ENCODE results near the gene AHI1.
"Not testable (repeated sequence)": the region's sequence is repeated elsewhere in the genome, so short reads cannot be mapped to it uniquely, and the experiment has no call there.

The AHI1 gene

DNA sequence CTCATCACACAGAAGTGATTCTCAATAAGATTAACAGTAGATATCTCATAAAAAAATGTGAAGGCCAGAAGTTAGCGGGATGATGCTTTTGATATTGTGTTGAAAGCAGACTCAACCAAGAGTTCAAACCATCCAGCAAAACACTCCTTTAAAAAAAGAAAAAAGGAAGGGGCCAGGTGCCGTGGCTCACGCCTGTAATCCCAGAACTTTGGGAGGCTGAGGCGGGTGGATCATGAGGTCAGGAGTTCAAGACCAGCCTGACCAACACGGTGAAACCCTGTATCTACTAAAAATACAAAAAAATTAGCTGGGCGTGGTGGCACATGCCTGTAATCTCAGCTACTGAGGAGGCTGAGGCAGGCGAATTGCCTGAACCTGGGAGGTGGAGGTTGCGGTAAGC, 157.6 kb downstream of the AHI1 start:
- H3K9me3 Mint-ChIP-seq; H3K27ac Mint-ChIP-seq; intact Hi-C loops (cut with micrococcal nuclease); H3K27me3 Mint-ChIP-seq; H3K36me3 Mint-ChIP-seq (ENCODE audit: low read depth); H3K4me3 Mint-ChIP-seq: not testable (repeated sequence)
- peaks cover 23% of the 10 kb centered on the region for H3K4me1 Mint-ChIP-seq (ENCODE audit: low read depth)

DNA sequence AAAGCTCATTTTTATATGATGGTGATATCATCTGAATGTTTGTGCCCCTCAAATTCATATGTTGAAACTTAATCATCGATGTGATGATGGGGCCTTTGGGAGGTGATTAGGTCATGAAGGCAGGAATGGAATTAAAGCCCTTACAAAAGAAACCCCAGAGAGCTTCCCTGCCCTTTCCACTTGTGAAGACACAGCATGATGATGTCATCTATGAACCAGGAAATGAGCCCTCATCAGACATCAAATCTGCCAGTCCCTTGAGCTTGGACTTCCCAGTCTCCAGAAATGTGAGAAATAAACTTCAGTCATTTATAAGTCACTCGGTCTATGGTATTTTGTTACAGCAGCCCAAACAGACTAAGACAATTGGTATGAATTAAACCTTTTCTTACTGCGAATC, 163.4 kb downstream of the AHI1 start:
- H3K4me1 Mint-ChIP-seq (ENCODE audit: low read depth): no peaks in the 10 kb centered on the region
- intact Hi-C loops (cut with micrococcal nuclease): no loop called here
- H3K36me3 Mint-ChIP-seq (ENCODE audit: low read depth): no peaks in the 10 kb centered on the region
- no peak overlapping the region for H3K27ac Mint-ChIP-seq
- H3K27me3 Mint-ChIP-seq: no peaks in the 10 kb centered on the region
- H3K4me3 Mint-ChIP-seq: no peak overlapping the region
- peaks cover 5% of the 10 kb centered on the region for H3K9me3 Mint-ChIP-seq

DNA sequence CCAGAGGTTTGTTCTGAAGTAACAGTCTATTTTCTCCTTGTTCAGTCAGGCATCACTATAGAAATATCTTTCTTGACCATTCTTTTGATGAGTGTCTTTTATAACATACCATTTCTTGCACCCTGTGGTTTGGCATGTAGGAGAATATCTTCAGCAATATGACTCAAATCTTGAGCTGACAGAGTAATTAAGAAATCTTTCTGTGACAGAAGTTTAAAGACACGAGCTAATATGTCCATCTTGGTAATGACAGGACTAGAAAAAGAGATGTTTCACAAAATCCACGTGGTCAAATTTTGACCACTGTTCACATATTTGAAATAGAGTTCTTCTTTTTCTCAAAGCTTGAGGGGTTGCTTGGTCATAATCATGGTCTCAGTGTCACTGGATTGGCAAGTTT, 166.5 kb downstream of the AHI1 start:
- Mint-ChIP-seq H3K9me3 (peaks cover 12% of the 10 kb centered on the region), H3K4me3 (no peak overlapping the region)

DNA sequence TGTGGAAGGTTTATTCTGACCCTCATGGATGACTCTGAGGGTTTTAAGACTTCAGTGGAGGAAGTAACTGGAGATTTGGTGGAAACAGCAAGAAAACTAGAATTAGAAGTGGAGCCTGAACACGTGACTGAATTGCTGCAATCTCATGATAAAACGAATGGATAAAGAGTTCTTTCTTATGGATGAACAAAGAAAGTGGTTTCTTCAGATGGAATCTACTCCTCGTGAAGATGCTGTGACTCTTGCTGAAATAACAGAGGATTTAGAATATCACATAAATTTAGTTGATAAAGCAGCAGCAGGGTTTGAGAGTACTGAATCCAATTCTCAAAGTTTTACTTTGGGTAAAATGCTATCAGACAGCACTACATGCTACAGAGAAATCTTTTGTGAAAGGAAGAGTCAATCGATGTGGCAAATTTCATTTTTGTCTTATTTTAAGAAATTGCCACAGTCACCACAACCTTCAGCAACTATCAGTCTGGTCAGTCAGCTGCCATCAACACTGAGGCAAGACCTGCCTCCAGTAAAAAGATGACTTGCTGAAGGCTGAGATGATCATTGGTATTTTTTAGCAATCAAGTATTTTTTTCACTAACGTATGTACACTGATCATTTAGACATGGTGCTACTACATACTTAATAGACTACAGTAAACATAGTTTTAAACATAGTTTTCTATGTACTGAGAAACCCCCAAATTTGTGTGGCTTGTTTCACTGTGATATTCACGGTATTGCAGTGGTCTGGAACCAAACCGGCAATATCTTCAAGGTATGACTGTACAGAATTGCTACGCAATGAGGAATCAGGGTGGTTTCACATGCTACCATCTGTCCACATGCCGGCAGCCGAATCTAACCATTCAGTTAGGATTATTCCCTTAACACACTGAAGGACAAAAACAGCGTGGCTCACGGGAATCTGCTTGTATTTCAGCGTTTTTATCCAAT, 167.4 kb downstream of the AHI1 start:
- Mint-ChIP-seq H3K4me3 (no peak overlapping the region), H3K27ac (no peak overlapping the region), H3K4me1 (ENCODE audit: low read depth) (peaks cover 10% of the 10 kb centered on the region), H3K36me3 (ENCODE audit: low read depth) (no peaks in the 10 kb centered on the region), H3K9me3 (peaks cover 12% of the 10 kb centered on the region), H3K27me3 (no peaks in the 10 kb centered on the region)
- intact Hi-C loops (cut with micrococcal nuclease): no loop called here

More for the DNA sequence above, 166.5 kb downstream of the AHI1 start:
- intact Hi-C loops (cut with micrococcal nuclease): no loop called here
- peaks cover 2% of the 10 kb centered on the region for H3K4me1 Mint-ChIP-seq (ENCODE audit: low read depth)
- H3K27me3 Mint-ChIP-seq: no peaks in the 10 kb centered on the region
- no peaks in the 10 kb centered on the region for H3K36me3 Mint-ChIP-seq (ENCODE audit: low read depth)
- no peak overlapping the region for H3K27ac Mint-ChIP-seq

DNA sequence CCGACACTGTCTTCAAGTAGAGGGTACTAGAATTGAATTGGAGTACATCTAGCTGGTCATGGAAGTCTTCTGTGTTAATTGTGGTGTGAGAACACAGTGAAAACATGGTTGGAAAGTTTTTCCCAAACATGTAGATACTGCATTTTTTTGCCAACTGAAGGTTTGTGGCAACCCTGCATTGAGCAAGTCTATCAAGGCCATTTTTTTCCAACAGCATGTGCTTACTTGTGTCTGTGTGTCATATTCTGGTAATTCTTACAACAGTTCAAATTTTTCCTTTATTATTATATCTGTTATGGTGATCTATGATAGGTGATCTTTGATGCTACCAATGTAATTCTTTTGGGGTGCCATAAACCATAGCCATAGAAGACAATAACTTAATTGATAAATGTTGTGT, 169.4 kb downstream of the AHI1 start:
- Mint-ChIP-seq H3K4me3 (no peak overlapping the region), H3K4me1 (ENCODE audit: low read depth) (peaks cover 15% of the 10 kb centered on the region), H3K27me3 (no peaks in the 10 kb centered on the region), H3K9me3 (peaks cover 12% of the 10 kb centered on the region), H3K27ac (no peak overlapping the region), H3K36me3 (ENCODE audit: low read depth) (no peaks in the 10 kb centered on the region)
- intact Hi-C loops (cut with micrococcal nuclease): no loop called here

DNA sequence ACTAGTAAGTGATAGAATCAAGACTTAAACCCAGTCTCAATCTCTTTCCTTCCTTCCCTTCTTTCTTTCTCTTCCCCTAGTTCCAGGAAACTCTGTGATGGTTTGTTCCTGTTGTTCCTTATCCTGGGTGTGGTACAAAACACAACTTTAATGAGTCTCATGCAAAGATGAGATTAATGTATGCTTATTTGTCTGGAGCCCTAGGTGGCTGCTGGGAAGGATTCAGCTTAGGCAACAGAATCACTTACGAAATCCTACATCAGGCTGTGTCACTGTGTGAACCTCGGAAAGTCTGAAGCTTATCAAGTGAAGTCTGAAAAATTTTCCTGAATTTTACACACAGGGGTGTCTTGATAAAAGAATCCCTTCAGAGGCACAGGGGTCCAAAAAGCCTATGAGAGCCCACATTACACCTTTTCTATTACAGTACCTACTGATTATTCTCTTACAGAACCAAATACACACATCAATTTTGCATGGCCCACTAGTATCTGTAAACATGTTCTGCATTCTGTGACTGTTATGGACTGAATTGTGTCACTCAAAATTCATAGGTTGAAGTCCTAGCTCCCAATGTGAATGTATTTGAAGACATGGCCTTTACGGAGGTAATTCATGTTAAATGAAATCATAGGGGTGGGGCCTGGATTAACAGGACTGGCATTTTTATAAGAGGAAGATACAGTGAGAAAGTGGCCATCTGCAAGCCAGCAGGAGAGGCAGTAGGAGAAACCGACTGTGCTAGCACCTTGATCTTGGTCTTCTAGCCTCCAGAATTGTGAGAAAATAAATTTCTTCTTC, 171.7 kb downstream of the AHI1 start:
- Mint-ChIP-seq H3K27me3 (no peaks in the 10 kb centered on the region), H3K9me3 (peaks cover 12% of the 10 kb centered on the region), H3K36me3 (ENCODE audit: low read depth) (no peaks in the 10 kb centered on the region), H3K4me1 (ENCODE audit: low read depth) (peaks cover 21% of the 10 kb centered on the region), H3K4me3 (no peak overlapping the region), H3K27ac (no peak overlapping the region)
- intact Hi-C loops (cut with micrococcal nuclease): no loop called here

DNA sequence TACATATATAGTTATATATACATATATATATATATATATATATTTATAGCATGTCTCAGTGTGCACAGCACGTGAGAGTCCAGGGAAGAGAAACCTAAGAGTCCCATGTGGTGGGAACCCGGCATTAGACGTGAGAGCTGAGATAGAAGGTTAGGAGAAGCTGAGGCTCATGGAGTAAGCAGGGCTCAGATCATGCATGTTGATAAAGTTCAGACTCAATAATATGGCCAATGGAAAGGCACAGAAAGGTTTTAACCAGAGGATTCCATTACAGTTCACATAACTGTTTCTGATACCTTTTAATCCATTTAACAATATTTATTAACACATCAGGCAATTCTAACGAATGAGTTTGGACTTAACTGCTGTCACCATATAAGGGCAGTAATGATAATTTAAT, 173.0 kb downstream of the AHI1 start:
- Mint-ChIP-seq H3K4me1 (ENCODE audit: low read depth) (peaks cover 26% of the 10 kb centered on the region), H3K9me3 (peaks cover 10% of the 10 kb centered on the region), H3K36me3 (ENCODE audit: low read depth) (no peaks in the 10 kb centered on the region), H3K27ac (no peak overlapping the region), H3K27me3 (no peaks in the 10 kb centered on the region), H3K4me3 (no peak overlapping the region)
- intact Hi-C loops (cut with micrococcal nuclease): no loop called here

DNA sequence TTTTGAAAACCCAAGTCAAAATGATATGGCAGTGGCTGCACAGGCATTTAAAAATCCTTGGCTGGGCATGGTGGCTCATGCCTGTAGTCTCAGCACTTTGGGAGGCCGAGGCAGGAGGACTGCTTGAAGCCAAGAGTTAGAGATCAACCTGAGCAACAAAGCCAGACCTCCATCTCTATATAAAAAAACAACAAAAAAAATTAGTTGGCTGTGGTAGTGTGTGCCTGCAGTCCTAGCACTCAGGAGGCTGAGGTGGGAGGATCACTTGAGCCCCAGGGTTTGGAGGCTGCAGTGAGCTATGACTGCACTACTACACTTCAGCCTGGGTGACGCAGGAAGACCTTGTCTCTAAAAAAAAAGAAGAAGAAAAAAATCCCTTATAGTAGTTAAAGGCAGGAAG, 173.6 kb downstream of the AHI1 start:
- Mint-ChIP-seq H3K4me3 (no peak overlapping the region), H3K4me1 (ENCODE audit: low read depth) (peaks cover 31% of the 10 kb centered on the region)

DNA sequence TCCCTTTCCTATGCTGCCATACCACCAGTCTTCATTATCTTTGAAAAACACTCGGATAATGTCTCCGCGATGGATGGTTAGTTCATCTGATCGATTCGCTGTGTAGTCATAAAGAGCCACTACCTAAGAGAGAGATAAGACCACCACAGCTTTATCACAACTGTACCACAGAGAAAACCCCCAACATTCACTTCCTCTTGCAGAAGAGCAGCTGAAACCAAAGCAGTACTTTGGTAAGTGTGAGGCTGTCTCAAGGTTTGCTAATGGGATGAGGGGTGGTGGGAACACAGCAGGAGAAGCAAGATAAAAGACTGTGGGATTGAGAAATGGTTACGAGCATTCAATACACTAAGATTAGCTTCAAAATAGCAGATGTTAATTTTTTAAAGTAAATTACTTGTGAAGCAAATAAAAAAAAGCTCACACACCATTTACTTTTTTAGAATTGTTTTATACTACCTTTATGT, 174.3 kb downstream of the AHI1 start:
- Mint-ChIP-seq H3K4me1 (ENCODE audit: low read depth) (peaks cover 31% of the 10 kb centered on the region), H3K36me3 (ENCODE audit: low read depth) (no peaks in the 10 kb centered on the region), H3K27me3 (no peaks in the 10 kb centered on the region), H3K9me3 (no peaks in the 10 kb centered on the region), H3K4me3 (no peak overlapping the region), H3K27ac (no peak overlapping the region)
- intact Hi-C loops (cut with micrococcal nuclease): no loop called here

More for the DNA sequence above, 173.6 kb downstream of the AHI1 start:
- H3K27ac Mint-ChIP-seq: no peak overlapping the region
- no peaks in the 10 kb centered on the region for H3K36me3 Mint-ChIP-seq (ENCODE audit: low read depth)
- peaks cover 4% of the 10 kb centered on the region for H3K9me3 Mint-ChIP-seq
- intact Hi-C loops (cut with micrococcal nuclease): no loop called here
- H3K27me3 Mint-ChIP-seq: no peaks in the 10 kb centered on the region

DNA sequence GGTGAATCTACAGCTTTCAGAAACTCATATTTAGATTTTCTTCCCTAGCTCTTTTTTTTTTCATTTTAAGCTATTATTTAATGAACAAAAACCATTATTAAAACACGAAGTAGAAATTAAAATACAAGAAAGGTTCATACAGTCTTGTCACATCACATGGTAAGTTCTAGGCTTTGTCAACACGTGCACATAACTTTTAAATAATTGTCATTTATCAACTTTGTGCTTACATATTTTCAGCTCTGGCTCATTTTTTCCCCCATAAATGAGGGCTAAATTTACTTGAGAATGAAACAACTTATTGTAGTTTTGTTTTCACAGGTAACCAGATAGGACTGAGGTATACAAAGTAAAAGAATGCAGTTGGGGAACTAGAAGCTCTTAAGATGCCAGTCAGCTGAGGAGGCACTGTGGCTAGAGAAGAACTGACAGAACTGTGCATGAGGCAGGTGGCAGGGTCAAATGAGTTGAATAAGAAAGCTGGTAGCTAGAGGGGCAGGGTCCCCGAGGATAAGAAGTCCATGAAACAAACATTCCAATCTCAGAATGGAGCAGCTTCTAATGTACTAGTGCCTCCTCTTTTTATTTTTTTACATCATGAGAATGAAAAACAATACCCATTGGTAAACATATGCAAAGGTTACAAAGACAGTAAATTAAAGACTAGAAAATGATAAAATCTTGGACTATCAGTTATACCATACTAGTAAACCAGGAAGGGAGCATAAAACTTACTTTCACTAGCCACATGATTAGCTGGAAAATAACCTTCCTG, 174.9 kb downstream of the AHI1 start:
- H3K27me3 Mint-ChIP-seq: no peaks in the 10 kb centered on the region
- H3K4me3 Mint-ChIP-seq: no peak overlapping the region
- H3K4me1 Mint-ChIP-seq (ENCODE audit: low read depth): peaks cover 31% of the 10 kb centered on the region
- no peaks in the 10 kb centered on the region for H3K36me3 Mint-ChIP-seq (ENCODE audit: low read depth)
- H3K27ac Mint-ChIP-seq: no peak overlapping the region
- no peaks in the 10 kb centered on the region for H3K9me3 Mint-ChIP-seq
- intact Hi-C loops (cut with micrococcal nuclease): no loop called here

DNA sequence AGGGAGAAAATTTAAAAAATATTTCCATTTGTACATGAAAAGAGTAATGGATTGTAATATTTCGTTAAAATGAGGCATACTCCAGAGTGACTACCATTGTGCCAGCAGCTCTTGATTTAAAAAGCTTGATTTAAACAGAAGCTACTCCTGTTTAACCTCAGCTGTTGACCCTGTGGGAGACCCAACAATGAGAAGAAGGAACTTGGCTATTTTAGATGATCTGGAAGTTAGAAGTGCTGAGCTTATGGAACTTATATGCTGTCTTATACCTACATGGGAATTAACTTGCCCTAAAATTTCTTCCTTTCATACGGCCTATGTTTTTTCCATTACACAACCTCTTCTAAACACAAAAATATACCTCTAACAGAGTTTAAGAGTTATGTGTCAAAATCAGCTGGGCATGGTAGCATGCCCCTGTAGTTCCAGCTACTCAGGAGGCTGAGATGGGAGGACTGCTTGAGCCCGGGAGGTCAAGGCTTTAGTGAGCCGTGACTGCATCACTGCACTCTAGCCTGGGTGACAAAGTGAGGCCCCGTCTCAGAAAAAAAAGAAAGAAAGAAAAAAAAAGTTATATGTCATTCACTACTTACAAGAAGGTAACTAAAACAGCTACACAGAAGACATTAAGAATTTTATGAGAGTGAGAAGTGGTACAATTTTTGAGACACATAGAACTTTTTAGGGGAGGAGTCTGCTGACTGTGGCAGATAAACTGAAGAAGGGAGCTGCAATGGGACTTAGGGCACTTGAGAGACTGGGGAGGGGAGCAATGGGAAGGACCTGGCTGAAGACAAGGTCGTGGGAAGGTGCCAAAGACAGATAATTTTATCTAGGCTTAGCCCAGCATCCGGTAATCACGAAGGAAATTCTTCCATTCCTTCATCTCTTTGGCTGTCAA, 176.6 kb downstream of the AHI1 start:
- Mint-ChIP-seq H3K27me3 (no peaks in the 10 kb centered on the region), H3K27ac (no peak overlapping the region)

DNA sequence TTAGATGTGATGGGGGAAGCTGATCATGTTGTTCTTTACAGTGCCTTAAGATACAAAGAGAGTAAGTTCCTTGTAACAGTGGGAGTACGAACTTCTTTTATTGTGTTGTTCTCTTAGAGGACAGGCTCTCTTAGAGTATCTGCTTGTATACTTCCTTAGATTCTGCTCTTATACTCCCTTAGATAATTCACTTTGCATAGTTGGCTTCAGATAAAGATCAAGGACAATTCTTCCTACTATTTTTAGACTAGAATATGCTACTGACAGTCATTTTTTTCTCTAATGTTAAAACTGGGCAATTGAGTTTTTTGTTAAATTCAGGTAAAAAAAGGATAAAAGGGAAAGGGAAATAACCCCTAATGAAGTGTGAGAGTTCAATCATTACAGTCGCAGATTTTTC, 177.7 kb downstream of the AHI1 start:
- intact Hi-C loops (cut with micrococcal nuclease): no loop called here
- Mint-ChIP-seq H3K27ac (no peak overlapping the region), H3K27me3 (no peaks in the 10 kb centered on the region), H3K4me3 (no peak overlapping the region), H3K36me3 (ENCODE audit: low read depth) (no peaks in the 10 kb centered on the region), H3K9me3 (no peaks in the 10 kb centered on the region), H3K4me1 (ENCODE audit: low read depth) (peaks cover 29% of the 10 kb centered on the region)

More for the DNA sequence above, 176.6 kb downstream of the AHI1 start:
- H3K4me1 Mint-ChIP-seq (ENCODE audit: low read depth): peaks cover 29% of the 10 kb centered on the region
- H3K9me3 Mint-ChIP-seq: no peaks in the 10 kb centered on the region
- H3K36me3 Mint-ChIP-seq (ENCODE audit: low read depth): no peaks in the 10 kb centered on the region
- no peak overlapping the region for H3K4me3 Mint-ChIP-seq
- intact Hi-C loops (cut with micrococcal nuclease): no loop called here

Measured in dendritic cell treated with granulocyte-macrophage colony-stimulating factor and Interleukin-4, amounts not matched to agents 40 ng/mL and 50 ng/mL, for 4 days (primary cell).